H54 (cell line): Measurements from ENCODE around the gene CCL19.
A peak's percentile ranks its signal among the peaks of the same experiment; 100 is the strongest.

ENCODE experiments used
- DNase-seq: peaks from one replicate; pipeline ENCODE4 v3.0.0; 2011; ENCODE audit warnings: low spot score, mixed read lengths; ENCODE audit not compliant: insufficient read length
- FAIRE-seq: peaks from 3 replicates; lab custom pipeline; 2011; peaks lifted over from hg19 to GRCh38; lab: Jason Lieb, UNC
- POLR2A ChIP-seq: IDR thresholded peaks from 2 replicates; pipeline ENCODE4 v1.6.1; 2011; ENCODE audit warnings: low read depth, mild to moderate bottlenecking, low read length

CCL19 gene

GRCh38 chr9:34664281-34665066 lies 26.6 kb downstream of the CCL19 start:
- FAIRE-seq, result no peak
- peak; percentile 45 for DNase-seq
- no peak for TF ChIP-seq POLR2A

GRCh38 chr9:34663303-34663605 lies 27.8 kb downstream of the CCL19 start:
- FAIRE-seq (no peak), DNase-seq (no peak)
- no peak for TF ChIP-seq POLR2A

- no peak for DNase-seq
Measured at GRCh38 chr9:34662526-34663302, 28.4 kb downstream of the CCL19 start, which contains the start of gene CCL27. Gene CCL27, minus strand, starts transcription at chr9:34662657. Its CDS starts 24 bp downstream, at chr9:34662633.

GRCh38 chr9:34659592-34660253 lies 31.4 kb downstream of the CCL19 start:
- TF ChIP-seq POLR2A, result no peak
- FAIRE-seq (no peak), DNase-seq (no peak)

More at GRCh38 chr9:34662526-34663302, 28.4 kb downstream of the CCL19 start, which contains the start of gene CCL27:
- FAIRE-seq, result no peak
- no peak for TF ChIP-seq POLR2A

- DNase-seq (no peak), FAIRE-seq (no peak)
- TF ChIP-seq POLR2A, result no peak
Measured at GRCh38 chr9:34658461-34658860, 32.6 kb downstream of the CCL19 start.

- no peak for TF ChIP-seq POLR2A
- FAIRE-seq (no peak), DNase-seq (no peak)
Measured at GRCh38 chr9:34656992-34657391, 34.1 kb downstream of the CCL19 start.

GRCh38 chr9:34655394-34655793 lies 35.7 kb downstream of the CCL19 start:
- no peak for TF ChIP-seq POLR2A
- FAIRE-seq (no peak), DNase-seq (no peak)

GRCh38 chr9:34654323-34655051 lies 36.6 kb downstream of the CCL19 start:
- no peak for TF ChIP-seq POLR2A
- FAIRE-seq (no peak), DNase-seq (no peak)

GRCh38 chr9:34653151-34654072 lies 37.7 kb downstream of the CCL19 start:
- DNase-seq (no peak), FAIRE-seq (no peak)
- no peak for TF ChIP-seq POLR2A

- no peak for DNase-seq
- no peak for FAIRE-seq
- TF ChIP-seq POLR2A, result no peak
Measured at GRCh38 chr9:34652602-34653000, 38.5 kb downstream of the CCL19 start.

GRCh38 chr9:34651876-34652601 lies 39.0 kb downstream of the CCL19 start, which contains the start of gene IL11RA:
Gene IL11RA, plus strand, starts transcription at chr9:34652185. Its CDS starts 3,033 bp downstream, at chr9:34655218.
- peak; percentile 28; the same call in 1 of the 2 replicates for TF ChIP-seq POLR2A
- FAIRE-seq (no peak), DNase-seq (peak; percentile 67)

GRCh38 chr9:34651321-34651720 lies 39.8 kb downstream of the CCL19 start:
- no peak for TF ChIP-seq POLR2A
- FAIRE-seq (no peak), DNase-seq (no peak)
